ENCODE data around the gene CCR6.
"Not testable (repeated sequence)": the region's sequence is repeated elsewhere in the genome, so short reads cannot be mapped to it uniquely, and the experiment has no call there.

The CCR6 gene

DNA sequence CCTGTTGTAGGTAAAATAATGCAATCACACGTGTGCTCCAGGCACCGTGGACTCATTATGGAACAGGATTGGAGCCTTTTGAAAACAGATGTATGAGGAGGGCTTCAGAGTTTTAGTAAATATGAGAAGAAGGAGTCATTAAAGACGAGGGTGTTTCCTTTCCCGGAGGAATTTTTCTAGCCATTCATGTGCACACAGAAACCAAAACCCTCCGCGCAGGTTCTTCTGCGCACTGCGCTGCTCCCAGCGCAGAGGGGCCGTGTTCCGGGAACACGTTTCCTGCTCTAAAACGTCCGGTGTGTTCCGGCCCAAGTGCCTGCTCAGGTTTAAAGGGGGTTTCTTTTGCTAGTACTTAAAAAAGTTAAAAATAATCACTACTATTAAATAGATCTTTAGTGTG lies 23.2 kb downstream of the CCR6 start:
- DNase-seq: no peak

DNA sequence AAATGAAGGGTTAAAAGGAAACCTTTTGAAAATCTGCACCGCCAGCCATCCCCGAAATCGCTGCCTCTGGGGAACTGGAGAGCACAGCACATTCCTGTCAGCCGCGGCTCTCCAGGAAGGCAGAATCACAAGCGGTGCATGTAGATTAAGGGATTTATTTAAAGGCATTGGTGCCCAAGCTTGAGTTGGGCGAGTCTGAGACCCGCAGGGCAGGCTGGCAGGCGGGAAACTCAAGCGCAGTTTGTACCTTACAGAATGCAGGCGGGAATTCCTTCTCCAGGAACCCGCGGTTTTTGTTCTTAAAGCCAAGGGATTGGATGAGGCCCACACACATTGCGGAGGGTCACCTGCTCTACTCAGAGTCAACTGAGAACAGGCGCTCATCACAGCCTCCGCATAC lies 24.1 kb downstream of the CCR6 start:
- no peak for DNase-seq

DNA sequence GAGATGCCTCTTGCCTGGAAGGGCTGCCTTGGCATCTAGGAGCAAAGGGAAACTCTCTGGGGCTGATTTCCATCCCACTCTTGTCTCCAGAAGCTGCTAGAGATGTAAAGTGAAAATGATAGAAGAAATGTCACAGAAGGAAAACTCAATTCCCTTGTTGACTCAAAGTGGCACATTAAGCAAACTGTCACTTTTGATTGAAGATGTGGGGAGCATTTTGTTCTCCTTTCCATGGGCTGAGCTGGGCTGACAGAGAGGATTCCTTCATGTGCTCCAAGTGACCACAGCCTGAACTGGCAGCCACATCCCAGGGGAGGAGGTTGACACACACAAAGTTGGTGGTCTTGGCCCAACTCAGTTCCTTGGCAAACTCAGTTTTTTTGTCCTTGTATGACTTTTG lies 25.1 kb downstream of the CCR6 start:
- no peak for DNase-seq

DNA sequence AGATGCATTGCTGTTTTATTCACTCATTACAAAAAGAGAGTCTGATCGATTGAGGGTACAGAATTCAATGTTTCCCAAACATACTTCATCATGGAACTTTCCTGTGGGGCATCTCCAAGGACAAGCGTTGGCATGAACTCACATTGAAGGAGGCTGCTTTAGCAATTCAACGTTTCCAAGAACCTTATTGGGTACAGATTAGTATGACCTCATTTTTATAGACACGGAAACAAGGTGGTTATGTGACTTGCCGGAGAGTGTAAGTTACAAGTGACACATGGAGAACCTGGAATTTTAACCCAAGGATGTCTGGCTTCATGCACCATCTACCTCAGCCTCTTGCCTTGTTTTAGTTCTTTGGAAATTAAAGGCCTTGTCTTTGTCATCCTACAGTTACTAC lies 26.1 kb downstream of the CCR6 start:
- no peak for DNase-seq

DNA sequence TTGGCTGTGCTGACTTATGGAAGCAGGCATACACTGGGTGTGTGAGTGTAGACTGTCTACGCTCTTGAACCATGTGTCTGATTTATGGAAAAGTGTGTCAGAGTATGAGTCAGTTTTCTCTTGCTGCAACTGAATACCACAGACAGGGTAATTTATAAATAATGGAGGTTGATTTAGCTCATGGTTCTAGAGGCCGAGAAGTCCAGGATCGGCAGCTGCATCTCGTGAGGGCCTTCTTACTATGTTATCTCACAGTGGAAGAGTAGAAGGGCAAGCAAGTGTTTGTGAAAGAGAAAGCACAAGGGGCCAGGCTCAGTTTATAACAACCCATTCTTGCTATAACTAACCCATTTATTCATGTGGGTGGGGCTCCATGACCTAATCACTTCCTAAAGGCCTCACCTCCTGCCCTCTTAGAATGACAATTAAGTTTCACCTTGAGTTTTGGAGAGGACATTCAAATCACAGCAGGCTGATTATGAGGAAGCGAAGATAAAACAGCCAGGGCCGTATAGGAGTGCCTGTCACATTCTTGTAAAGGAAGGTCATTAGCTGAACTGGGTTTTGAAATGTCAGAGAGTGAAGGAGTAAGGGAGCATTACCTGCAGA lies 28.1 kb downstream of the CCR6 start:
- DNase-seq: no peak

DNA sequence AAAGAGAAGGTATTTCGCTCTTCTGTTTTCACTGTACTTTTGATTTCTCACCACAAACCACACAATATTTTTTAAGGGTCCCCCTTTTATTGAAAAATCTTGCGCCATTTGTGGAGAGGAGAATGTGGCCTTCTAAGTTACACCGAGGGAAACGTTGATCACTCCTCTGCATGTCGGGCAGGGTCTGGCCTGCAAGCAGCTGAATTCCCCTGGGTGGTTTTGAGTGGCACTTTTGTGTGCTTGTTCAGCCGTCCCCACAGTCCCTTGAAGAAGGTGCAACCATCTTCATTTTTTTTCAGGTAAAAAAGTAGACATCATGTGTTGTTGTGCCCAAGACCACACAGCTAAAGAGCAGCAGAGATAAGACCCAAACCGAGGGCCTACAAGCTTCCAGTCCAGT lies 28.8 kb downstream of the CCR6 start:
- no peak for DNase-seq

DNA sequence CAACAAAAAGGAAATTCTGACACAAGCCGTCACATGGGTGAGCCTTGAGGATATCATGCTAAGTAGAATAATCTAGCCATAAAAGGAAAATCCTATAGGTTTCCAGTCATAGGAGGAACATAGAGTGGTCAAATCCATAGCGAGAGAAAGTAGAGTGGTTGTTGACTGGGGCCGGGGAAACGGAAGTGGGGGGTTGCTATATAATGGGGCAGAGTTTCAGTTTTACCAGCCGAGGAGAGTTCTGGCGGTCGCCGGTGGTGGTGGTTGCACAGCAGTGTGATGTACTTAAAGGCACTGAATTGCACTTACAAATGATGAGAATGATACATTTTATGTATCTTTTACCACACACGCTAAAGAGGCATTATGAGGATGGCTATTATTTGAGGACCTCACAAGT lies 30.0 kb downstream of the CCR6 start:
- no peak for DNase-seq

DNA sequence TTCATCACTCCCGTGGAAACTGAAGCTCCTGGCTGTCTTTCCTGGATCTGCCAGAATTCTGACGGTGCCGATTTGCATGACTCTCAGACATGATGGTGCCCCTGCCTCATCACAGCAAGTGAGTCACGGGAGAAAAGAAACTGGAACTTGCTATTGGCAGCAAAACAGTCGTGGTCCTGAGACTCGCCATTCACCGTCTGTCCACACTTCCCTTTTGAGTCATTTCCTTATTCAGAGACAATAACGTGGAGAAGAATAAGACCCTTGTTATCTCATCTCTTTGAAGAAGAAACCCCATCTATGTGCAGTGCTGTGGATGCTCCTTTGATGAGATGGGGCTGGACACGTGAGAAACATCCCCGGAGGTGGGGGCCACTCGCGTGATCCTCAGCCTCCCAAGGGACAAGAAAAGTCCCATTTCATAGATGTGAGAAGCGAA lies 30.6 kb downstream of the CCR6 start:
- DNase-seq: no peak

DNA sequence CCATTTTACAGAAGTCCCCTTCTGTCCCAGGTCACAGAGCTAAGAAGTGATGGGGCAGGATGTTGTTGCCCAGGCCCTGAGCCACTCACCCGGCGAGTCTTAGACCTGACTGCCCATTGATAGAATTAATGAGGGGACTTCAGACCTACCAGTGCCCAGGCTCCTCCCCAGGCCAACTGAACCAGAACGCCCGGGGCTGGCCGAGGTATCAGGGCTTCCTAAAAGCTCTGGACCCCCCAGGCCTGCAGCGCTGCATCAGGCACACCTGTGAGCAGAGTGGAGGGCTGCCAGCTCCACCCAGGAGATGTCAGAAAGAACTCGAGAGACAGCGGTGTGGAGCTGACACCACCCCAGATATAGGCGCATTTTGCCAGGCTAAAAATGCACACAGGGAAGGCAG lies 31.4 kb downstream of the CCR6 start:
- DNase-seq: no peak

DNA sequence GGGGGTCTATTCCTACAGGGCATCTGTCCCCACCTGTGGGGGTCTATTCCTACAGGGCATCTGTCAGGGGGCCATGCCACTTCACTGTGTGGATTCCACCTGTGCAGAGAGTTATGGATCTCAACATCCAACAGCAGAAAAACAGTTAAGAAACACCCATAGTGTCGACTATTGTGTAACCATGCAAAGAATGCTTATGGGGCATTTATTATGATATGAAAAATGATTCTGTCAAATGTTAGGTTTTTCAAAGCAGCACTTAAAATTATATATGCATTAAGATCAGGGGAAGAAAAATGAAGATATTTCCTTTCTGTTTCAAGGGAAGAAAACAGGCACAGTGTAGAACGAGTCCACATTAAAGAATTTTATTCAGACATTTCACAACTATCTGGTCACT lies 32.0 kb downstream of the CCR6 start:
- no peak for DNase-seq

DNA sequence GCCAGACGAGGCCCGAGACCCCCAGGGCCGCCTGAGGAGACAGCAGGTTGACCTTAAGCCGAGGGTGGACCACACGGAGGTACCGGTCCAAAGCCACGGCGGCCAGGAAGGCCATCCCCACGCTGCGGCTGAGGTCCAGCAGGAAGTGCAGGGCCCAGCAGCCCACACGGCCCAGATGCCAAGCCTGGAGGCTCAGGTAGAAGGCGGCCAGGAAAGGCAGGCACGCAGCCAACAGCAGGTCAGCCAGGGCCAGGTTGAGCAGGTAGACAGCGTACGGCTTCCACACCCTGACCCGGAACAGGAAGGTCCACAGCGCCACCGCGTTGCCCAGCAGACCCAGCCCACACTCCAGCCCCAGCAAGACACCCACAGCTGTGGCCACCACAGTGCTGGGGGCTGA lies 34.5 kb downstream of the CCR6 start:
- no peak for DNase-seq

DNA sequence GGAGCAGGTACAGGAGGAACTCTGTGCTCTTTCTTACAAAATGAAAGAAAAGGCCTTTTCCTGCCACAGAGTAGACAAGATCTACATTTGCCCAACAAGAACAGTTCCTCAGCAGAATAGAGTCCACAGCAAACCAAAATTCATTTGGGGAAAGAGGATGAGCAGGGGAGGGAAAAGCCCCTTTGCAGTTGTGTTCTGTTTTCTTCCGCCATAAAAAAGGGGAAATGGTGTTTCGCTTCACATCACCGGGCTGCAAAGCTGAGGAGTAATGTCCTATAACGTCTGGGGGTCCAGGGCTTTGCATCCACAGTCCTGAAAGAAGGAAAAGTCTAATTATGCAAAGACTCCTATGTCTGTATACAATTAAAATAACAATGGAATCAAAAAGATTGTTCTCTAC lies 35.0 kb downstream of the CCR6 start, which contains the start of gene GPR31:
Gene GPR31, minus strand, starts transcription at position 118 of the 400 bp plus-strand sequence. CDS start 149 bp downstream, outside the sequence.
- DNase-seq: no peak

DNA sequence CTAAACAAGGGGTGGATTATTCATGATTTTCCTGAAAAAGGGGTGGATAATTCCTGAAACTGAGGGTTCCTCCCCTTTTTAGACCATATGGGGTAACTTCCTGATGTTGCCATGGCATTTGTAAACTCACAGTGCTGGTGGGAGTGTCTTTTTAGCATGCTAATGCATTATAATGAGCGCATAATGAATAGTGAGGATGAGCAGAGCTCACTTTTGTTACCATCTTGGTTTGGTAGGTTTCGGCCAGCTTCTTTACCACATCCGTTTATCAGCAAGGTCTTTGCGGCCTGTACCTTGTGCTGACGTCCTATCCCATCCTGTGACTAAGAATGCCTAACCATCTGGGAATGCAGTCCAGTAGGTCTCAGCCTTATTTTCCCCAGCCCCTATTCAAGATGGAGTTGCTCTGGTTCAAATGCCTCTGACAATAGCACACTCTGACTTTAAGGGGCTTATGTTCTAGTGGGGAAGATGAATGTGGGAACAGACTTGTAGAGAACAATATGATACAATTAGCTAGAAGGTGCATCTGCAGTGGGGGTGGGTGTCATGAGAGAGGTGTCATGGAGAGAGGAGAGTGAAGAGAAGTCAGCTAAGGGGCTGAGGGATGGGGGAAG lies 39.1 kb downstream of the CCR6 start:
- no peak for DNase-seq

DNA sequence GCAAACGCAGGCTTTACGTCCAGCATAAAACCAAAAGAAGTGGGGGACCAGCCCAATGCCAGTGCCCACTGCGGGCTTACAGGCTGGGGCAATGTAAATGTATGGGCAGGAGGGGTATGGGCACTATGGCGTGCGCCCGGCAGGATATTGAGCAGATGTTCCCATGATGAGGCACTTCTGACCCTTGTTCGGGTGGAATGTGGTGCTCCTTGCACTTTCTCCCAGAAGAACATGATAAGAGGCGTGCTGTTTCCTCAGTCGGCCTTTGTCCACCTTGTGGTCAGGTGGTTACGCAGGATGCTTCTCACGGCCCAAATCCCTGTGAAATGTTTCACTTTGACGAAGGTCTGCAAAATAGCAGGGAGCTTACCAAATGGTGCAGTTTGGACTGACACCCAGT lies 39.7 kb downstream of the CCR6 start:
- no peak for DNase-seq

DNA sequence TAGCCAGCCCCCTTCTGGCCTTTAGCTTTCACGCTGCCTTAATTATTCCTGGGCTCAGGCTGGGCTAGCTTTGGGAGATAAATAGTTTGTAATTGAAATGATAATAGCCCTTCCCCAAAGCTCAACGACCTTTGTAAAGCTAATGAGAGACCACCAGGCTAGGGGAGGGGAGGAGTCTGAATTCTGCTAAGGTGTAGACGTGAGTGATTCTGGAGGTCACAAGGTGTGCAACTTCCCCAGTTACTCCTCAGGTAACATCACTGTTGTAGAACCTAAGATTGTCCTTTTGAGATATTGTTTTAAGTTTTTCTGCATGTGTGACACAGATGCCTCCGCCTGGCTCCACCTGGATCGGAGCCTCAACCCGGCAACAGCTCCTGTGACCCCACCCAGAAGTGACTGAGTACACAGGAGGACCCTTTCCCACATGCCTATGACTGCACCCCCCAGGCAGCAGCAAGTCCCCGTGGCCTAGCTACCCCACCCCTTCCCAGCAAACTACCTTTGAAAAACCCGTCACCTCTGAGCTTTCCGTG lies 40.6 kb downstream of the CCR6 start:
- no peak for DNase-seq

DNA sequence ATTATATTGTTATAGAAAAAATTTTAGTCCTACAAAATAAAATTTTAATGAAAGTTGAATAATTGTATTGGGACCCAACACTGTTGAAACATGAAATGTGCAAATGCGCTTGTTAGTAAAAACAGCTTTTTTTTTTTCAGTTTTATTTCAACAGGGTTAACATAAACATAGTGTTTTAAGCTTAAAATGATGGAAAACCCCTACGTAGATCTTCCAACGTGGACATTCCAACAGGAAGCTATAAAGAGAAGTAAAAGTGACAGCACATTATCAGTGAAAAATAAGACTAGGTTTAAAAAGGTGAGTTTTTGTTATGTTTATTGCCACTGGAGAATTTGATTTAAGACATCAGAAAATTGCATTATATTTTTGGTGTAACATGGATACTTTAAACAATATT lies 41.4 kb downstream of the CCR6 start:
- DNase-seq: no peak

DNA sequence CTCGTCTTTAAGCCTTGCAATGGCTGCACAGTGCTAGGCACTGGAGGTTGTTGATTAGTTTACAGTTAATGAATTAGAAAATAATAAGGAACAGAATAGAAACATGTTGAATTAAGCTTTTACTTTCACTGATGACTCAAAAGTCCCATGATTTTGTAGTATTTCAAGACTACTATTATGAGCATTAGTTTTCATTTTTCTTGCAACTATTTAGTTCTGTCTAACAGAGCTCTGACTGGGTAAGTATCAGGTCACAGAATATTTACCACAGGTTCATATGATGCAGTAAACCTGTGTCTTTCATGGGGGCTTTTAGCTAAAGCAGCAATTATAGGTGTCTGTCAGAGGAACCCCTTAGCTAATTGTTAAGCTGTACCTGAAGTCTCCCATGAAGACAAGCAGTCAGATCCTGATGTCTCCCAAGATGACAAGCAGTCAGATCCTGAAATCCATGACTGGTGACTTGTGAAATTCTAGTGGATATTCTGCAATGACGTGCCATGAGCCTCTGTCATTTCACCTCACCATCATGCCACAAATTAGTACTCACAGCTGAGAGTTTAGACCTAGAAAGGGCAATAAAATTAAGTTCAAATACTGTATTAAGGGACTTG lies 43.1 kb downstream of the CCR6 start:
- no peak for DNase-seq

DNA sequence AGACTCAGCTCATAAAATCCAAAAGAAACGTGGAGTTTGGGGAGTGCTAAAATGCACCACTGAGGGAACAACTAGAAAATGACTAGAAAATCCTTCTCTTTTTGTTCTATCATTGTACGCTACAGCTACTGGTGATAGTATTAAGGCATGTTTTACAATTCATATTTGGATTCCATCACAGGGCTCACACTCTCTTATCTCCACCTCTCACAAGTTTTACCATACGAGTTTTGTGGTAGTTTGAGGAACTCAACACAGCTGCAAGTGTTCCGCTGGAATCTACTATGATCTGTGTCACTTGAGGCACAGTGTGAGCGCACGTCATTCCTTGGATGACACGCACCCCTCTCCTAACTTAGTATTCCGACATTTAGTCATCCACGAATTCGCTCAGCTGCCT lies 44.8 kb downstream of the CCR6 start:
- DNase-seq: not testable (repeated sequence)

DNA sequence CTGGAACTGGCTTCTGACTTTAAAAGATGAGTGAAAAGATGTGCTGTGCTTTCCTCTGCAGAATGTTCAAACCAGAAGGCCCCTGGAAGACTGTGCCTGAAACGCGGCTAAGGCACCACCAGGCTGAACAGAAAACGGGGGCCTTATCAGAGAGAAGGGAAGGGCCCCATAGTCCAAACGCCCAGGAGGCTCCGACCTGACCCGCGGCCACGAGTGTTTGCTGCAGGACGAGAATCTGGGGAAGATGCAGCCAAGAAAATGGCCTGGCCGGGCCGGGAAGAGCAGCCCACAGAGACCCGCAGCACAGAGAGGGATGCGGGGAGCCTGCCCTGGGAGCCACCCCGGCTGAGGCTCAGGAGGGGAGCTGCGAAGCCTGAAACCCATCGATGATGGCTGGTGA lies 45.4 kb downstream of the CCR6 start:
- not testable (repeated sequence) for DNase-seq

DNA sequence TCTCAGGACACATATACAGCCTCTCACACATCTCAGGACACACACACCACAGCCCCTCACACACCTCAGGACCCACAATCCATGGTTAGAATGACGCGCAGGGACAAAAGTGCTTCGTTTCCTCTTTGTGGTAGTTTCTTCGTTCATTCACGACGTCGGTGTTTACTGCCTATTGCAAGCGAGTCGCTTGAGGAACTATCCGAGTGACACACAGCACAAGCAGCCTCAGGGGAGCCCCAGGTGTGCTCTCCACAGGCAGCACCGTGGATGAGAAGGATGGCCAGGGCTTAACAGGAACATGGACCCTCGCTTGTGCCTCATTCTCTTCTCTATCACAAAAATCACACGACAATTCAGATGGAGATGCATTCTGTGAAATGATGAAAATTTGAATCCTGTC lies 47.0 kb downstream of the CCR6 start:
- not testable (repeated sequence) for DNase-seq

DNA sequence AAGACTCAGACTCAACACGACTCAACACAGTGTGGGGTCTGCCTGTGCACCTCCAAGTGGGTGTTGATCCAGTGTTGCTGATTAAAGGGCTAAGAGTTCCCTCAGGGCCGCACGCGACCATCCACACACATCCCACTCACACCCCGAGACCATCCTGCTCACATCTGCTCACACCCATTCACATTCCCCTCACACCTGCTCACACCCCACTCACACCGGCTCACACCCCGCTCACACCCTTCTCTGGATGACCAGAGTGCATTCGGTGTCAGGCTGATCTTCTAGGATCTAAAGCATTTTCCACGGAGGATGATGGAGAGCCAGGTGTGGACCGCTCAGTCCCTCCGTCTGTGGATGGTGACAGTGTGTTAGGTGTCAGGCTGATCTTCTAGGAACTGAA lies 48.4 kb downstream of the CCR6 start:
- not testable (repeated sequence) for DNase-seq

DNA sequence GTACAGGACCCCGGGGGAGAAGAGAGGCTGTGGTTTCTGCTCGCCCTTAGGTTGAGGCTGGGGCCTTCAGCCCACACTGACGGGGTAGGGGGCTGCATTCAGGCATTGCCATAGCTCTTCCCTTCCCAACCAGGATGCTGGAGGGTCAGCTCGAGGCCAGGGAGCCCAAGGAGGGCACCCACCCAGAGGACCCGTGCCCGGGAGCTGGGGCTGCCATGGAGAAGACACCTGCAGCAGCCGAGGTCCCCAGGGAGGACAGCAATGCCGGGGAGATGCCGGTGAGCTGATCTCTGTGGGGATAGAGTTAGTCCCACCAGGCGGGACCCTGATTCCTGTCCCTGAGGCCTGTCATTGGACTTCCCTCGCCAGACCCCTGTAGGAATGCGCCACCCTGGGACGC lies 49.1 kb downstream of the CCR6 start:
- DNase-seq: not testable (repeated sequence)

DNA sequence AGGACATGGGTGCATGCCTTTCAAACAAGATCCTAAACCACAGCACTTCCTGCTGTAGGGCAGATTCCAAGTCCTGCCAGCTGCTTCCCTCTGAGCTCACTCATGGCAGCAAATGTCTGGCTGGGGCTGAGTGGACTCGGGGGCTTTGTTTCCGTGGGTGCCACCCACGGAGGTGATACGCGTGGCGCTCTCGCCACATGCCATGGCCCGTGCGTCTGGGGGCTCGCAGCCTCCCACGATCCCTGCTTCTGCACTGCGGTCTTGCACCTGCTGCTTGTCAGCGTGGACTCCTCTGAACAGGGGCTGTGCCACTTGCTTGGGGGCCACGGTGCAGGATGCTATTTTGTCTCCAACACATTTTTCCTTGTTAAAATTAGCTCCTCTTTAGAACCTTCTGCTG lies 54.4 kb downstream of the CCR6 start:
- not testable (repeated sequence) for DNase-seq

DNA sequence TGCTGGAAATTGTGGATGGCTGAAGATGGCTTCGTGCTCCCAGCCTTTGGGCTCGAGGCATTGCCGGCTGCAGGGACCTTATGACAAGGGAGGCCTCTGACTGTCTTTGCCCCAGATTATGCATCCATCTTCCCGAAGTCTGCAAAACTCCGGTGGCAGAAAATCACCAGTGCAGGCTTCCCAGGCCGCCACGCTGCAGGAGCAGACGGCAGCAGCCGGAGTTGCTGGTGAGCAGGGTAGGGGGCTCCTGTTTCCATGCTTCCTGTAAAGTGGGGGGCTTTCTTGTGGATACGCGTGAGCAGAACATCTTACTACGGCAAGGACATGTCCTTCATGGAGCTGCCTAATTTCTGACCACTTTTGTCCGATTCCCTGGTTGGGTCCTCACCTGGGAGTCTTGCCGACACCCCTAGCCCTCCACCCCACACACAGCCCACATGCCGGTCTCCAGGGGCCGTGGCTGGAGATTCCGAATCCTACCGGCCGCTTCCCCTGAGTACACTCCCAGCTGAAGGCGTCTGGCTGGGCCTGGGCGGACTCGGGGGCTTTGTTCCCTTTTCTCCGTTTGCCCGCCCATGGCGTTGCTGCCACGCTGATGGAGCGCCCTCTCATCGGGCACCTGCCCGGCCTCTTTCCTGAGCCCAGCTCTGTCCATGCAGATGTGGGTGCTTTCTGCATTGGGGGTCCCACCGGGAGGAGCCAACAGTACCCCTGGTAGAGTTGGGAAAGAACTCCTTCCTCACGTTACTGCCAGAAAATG lies 56.2 kb downstream of the CCR6 start:
- not testable (repeated sequence) for DNase-seq

Data from NCI-H345 (cell line).